NCI-H2029 treated with DMSO at 0.1 percent for 48 hours (cell line): ENCODE results near the gene CHML.

Experiments
- DNase-seq: peaks from one replicate; lab custom pipeline; 2025; lab: John Stamatoyannopoulos, UW

Gene CHML

GRCh38 chr1:241590719-241591118 lies 49.5 kb downstream of the CHML start:
- DNase-seq: no peak
